MM.1S (cell line): Measurements from ENCODE around the gene CYS1.

Experiments used
- DNase-seq: peaks from one replicate; pipeline ENCODE4 v3.0.0-alpha.2; 2015
- H2AFZ ChIP-seq: fragments of 300-600 bp; sonication (generic); 2 replicates; pipeline ENCODE4 v1.6.0; 2016; ENCODE audit warnings: antibody characterized with exemption, low read length
- H3F3A ChIP-seq: fragments of 300-600 bp; sonication (generic); 2 replicates; pipeline ENCODE4 v1.6.1; 2016; ENCODE audit warnings: mild to moderate bottlenecking, antibody characterized with exemption, low read length, moderate library complexity, mixed read lengths; ENCODE audit not compliant: insufficient read depth
- H3K27ac ChIP-seq: fragments of 300-600 bp; sonication (generic); 2 replicates; pipeline ENCODE4 v1.5.1; 2016; ENCODE audit warnings: mild to moderate bottlenecking, low read length
- H3K27me3 ChIP-seq: fragments of 300-600 bp; sonication (generic); replicated peaks from 2 replicates; pipeline ENCODE4 v1.6.0; 2016; ENCODE audit warnings: low read length; ENCODE audit not compliant: insufficient read depth
- H3K36me3 ChIP-seq: fragments of 300-600 bp; sonication (generic); replicated peaks from 2 replicates; pipeline ENCODE4 v1.6.1; 2016; ENCODE audit warnings: mild to moderate bottlenecking, low read length, mixed read lengths; ENCODE audit not compliant: insufficient read depth
- H3K4me1 ChIP-seq: fragments of 300-600 bp; sonication (generic); 2 replicates; pipeline ENCODE4 v1.6.1; 2016; ENCODE audit warnings: low read length, mixed read lengths
- H3K4me2 ChIP-seq: fragments of 300-600 bp; sonication (generic); 2 replicates; pipeline ENCODE4 v1.6.0; 2016; ENCODE audit warnings: low read depth, low read length
- H3K4me3 ChIP-seq: fragments of 300-600 bp; sonication (generic); 2 replicates; pipeline ENCODE4 v1.5.1; 2016; ENCODE audit warnings: low read length, mixed read lengths
- H3K79me2 ChIP-seq: fragments of 300-600 bp; sonication (generic); 2 replicates; pipeline ENCODE4 v1.6.1; 2016; ENCODE audit warnings: mixed run types, low read length, mixed read lengths
- H3K9ac ChIP-seq: fragments of 300-600 bp; sonication (generic); 2 replicates; pipeline ENCODE4 v1.6.1; 2016; ENCODE audit warnings: low read length, mixed read lengths
- H3K9me2 ChIP-seq: fragments of 300-600 bp; sonication (generic); replicated peaks from 2 replicates; pipeline ENCODE4 v1.6.1; 2016; ENCODE audit warnings: mild to moderate bottlenecking, low read length, mixed read lengths; ENCODE audit not compliant: insufficient read depth
- H3K9me3 ChIP-seq: fragments of 300-600 bp; sonication (generic); replicated peaks from 2 replicates; pipeline ENCODE4 v1.6.1; 2016; ENCODE audit warnings: mild to moderate bottlenecking, low read length, mixed read lengths; ENCODE audit not compliant: insufficient read depth
- H4K20me1 ChIP-seq: fragments of 300-600 bp; sonication (generic); 2 replicates; pipeline ENCODE4 v1.6.1; 2016; ENCODE audit warnings: mild to moderate bottlenecking, low read length, moderate library complexity, mixed read lengths; ENCODE audit not compliant: insufficient read depth
- EZH2 ChIP-seq: fragments of 300-600 bp; sonication (generic); optimal IDR thresholded peaks from 2 replicates; pipeline ENCODE3; 2017; ENCODE audit warnings: low read depth, mild to moderate bottlenecking, antibody characterized with exemption, low read length, mixed read lengths
- EZH2phosphoT487 ChIP-seq: fragments of 300-600 bp; sonication (generic); IDR thresholded peaks from 2 replicates; pipeline ENCODE4 v1.6.1; 2018; ENCODE audit warnings: antibody characterized with exemption, low read length
- TF ChIP-seq, protein P1 (sequence below): fragments of 300-600 bp; sonication (generic); IDR thresholded peaks from 2 replicates; pipeline ENCODE4 v1.5.1; 2016; ENCODE audit warnings: antibody characterized with exemption, low read length, mixed read lengths

Gene CYS1

DNA sequence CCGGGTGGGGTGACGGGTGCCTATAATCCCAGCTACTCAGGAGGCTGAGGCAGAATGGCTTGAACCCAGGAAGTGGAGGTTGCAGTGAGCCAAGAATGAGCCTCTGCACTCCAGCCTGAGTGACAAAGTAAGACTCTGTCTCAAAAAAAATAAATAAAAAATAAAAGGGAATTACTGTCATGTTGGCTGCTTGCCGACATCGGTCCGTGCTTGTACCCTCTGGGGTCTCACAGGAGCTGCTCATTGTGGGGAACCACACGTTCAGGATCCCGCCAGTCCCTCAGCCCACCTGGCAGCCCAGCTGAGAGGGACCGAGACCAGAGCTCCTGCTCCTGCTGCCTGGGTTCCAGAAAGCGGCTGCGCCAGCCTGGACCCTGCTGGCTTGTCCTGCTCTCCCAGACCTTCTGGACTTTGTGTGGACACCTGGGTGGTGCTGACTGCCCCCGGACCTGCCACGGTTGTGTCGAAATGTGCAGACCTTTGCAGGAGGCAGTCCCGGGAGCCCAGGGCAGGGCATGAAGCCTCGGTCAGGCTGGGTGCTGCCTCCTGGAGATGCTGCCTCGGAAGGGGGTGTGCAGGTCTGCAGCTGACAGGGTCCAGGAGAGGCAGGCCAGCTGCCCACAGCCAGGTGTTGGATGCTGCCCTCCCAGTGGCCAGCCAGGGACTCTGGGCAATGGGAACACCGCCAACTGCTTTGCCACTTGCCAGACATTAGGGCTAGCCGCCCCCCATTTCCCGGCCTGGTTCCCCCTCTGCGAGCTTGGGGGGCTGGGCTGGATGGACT, 20.5 kb downstream of the CYS1 start:
- Histone ChIP-seq H3K9me3 (no peaks in the 10 kb centered on the region), H3K27ac (no peak overlapping the region), H2AFZ (no peak overlapping the region), H3F3A (no peaks in the 10 kb centered on the region), H3K4me3 (no peak overlapping the region), H3K27me3 (0 out of 2 replicates have a peak, but pooled peaks cover 4% of the 10 kb centered on the region), H3K9ac (no peak overlapping the region), H4K20me1 (no peaks in the 10 kb centered on the region), H3K9me2 (no peaks in the 10 kb centered on the region), H3K4me1 (no peaks in the 10 kb centered on the region), H3K4me2 (no peak overlapping the region), H3K36me3 (no peaks in the 10 kb centered on the region), H3K79me2 (no peaks in the 10 kb centered on the region)
- TF ChIP-seq EZH2, result no peak
- TF ChIP-seq, protein P1, sequence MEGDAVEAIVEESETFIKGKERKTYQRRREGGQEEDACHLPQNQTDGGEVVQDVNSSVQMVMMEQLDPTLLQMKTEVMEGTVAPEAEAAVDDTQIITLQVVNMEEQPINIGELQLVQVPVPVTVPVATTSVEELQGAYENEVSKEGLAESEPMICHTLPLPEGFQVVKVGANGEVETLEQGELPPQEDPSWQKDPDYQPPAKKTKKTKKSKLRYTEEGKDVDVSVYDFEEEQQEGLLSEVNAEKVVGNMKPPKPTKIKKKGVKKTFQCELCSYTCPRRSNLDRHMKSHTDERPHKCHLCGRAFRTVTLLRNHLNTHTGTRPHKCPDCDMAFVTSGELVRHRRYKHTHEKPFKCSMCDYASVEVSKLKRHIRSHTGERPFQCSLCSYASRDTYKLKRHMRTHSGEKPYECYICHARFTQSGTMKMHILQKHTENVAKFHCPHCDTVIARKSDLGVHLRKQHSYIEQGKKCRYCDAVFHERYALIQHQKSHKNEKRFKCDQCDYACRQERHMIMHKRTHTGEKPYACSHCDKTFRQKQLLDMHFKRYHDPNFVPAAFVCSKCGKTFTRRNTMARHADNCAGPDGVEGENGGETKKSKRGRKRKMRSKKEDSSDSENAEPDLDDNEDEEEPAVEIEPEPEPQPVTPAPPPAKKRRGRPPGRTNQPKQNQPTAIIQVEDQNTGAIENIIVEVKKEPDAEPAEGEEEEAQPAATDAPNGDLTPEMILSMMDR, result no peak
- no peak for TF ChIP-seq EZH2phosphoT487
- no peak for DNase-seq

DNA sequence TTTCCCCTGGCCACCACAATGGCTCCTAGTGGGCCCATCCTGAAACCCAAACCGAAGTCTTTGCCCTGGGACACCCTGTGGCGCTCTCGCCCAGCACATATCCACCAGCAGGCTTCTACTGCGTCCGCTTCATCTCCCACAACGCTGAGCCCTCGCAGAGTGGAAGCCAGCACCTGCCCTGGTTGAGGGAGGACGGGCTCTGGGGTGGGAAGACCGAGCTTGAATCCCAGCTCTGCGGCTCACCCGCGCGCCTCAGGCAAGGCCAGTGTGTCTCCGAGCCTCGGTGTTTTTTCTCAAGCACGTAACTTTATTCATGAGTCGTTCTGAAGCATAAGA, 21.2 kb downstream of the CYS1 start:
- no peak for DNase-seq
- Histone ChIP-seq H3K36me3 (no peaks in the 10 kb centered on the region), H3K9ac (no peak overlapping the region), H3K9me2 (no peaks in the 10 kb centered on the region), H3K4me1 (no peaks in the 10 kb centered on the region), H3K4me3 (no peak overlapping the region), H3K27me3 (0 out of 2 replicates have a peak, but pooled peaks cover 4% of the 10 kb centered on the region), H3F3A (no peaks in the 10 kb centered on the region), H3K4me2 (no peak overlapping the region), H4K20me1 (no peaks in the 10 kb centered on the region), H3K27ac (no peak overlapping the region), H3K9me3 (no peaks in the 10 kb centered on the region), H3K79me2 (no peaks in the 10 kb centered on the region), H2AFZ (no peak overlapping the region)
- TF ChIP-seq EZH2 (no peak), EZH2phosphoT487 (no peak)
- TF ChIP-seq, protein P1, result no peak

DNA sequence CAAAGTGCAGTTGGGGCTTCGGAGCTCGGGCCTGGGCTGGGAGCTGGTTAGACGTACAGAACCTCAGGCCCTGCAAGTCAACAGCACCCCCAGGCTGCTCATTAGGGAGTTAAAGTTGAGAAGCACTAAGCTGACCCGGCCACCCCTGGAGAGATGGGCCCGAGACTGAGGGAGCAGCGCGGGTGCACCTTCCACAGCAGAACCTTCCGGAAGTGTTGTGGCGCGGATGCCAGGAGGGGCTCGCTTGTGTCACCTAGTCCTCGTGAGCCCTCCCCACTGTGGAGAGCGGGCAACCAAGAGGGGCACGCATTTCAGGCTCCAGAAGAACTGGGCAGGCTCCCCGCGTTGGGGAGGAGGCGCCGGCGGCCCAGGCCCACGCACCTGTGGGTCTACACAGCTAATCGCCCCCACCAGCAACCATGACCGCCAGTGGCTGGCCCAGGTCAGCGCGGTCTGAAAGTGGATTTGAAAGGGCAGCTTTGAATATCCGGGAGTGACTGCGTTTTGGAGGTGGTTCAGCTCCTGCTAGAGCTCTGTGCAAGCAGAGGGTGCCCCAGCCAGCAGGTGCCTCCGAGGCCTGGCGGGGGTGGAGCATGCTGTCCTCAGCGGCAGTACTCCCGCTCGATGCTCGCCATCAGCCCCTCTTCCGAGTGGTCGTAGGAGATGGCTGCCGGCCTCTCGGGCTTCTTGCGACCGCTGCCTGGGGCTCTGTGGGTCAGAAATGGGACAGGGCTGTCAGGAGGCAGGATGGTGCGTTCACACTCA, 21.8 kb downstream of the CYS1 start:
- H3K9ac ChIP-seq, result no peak overlapping the region
- H3K4me3 ChIP-seq, result no peak overlapping the region
- H3K27me3 ChIP-seq, result 0 out of 2 replicates have a peak, but pooled peaks cover 4% of the 10 kb centered on the region
- H2AFZ ChIP-seq, result no peak overlapping the region
- no peaks in the 10 kb centered on the region for H3K9me2 ChIP-seq
- H3K4me1 ChIP-seq, result no peaks in the 10 kb centered on the region
- H3K27ac ChIP-seq, result no peak overlapping the region
- H3K4me2 ChIP-seq, result no peak overlapping the region
- H3K36me3 ChIP-seq, result no peaks in the 10 kb centered on the region
- no peak for DNase-seq
- H4K20me1 ChIP-seq, result no peaks in the 10 kb centered on the region
- no peaks in the 10 kb centered on the region for H3K9me3 ChIP-seq
- H3K79me2 ChIP-seq, result no peaks in the 10 kb centered on the region
- no peaks in the 10 kb centered on the region for H3F3A ChIP-seq
- TF ChIP-seq EZH2, result no peak
- TF ChIP-seq EZH2phosphoT487, result no peak
- TF ChIP-seq, protein P1, result no peak
